ENCODE data around the gene MRPL11. TPM values are rescaled to one million over a fixed set of nuclear protein-coding genes. Genes with fewer than 3 reads are reported as not detected.

The MRPL11 gene
- total RNA-seq, 1 experiment from 2014 or later, result 97.9 TPM

- Histone ChIP-seq H3K4me1 (ENCODE audit: insufficient read depth, low read length, poor library complexity, severe bottlenecking) (peaks cover 4% of the 10 kb centered on the region), H3K27me3 (replicated peaks; ENCODE audit: insufficient read depth, low read depth, low read length, poor library complexity) (peaks cover 25% of the 10 kb centered on the region), H3K9me3 (ENCODE audit: low read depth, low read length, poor library complexity, severe bottlenecking) (no peaks in the 10 kb centered on the region), H3K36me3 (ENCODE audit: insufficient read depth, low read length, poor library complexity, severe bottlenecking) (no peaks in the 10 kb centered on the region), H3K27ac (ENCODE audit: low read depth, low read length, poor library complexity, severe bottlenecking) (peak overlapping the region; percentile 76), H3K4me3 (ENCODE audit: low read depth, low read length, poor library complexity, severe bottlenecking) (peak overlapping the region; percentile 43)
- TF ChIP-seq CTCF (conservative IDR thresholded peaks at IDR 0.05; ENCODE audit: low read depth, low read length) (no peak), EZH2 (IDR thresholded peaks at IDR 0.05; ENCODE audit: borderline replicate concordance, low read depth, low read length, poor library complexity, severe bottlenecking) (no peak)
- intact Hi-C loops (cut with micrococcal nuclease; ENCODE audit: unreplicated experiment), result loop anchor here (2.0 to 5.0 kb wide), 2 partner anchors 30 to 423 kb away; partner anchors contain the start of gene MRPL11
- no peak for DNase-seq (ENCODE audit: low spot score)
- BruUV-seq (replicated peaks), result no TSS peak
- ChIA-PET CTCF (interaction anchor here (0.7 to 2.1 kb wide), 9 partner anchors 9 to 269 kb away, joined by 3 to 10 read pairs (median 3); partner anchors contain the start of gene PELI3), POLR2A (ENCODE audit: low non-redundant PET) (interaction anchor here (1.0 kb wide), 1 partner anchor 269 kb away, joined by 3 read pairs; the partner anchor contains the start of gene RBM4B)
These were observed 29.4 kb downstream of the MRPL11 start for GRCh38 chr11:66409226-66409625.

- CTCF ChIA-PET, result interaction anchor here (0.7 to 2.1 kb wide), 9 partner anchors 8 to 270 kb away, joined by 3 to 10 read pairs (median 3); partner anchors contain the start of gene PELI3
- Histone ChIP-seq H3K27ac (ENCODE audit: low read depth, low read length, poor library complexity, severe bottlenecking) (peak overlapping the region; percentile 76), H3K4me1 (ENCODE audit: insufficient read depth, low read length, poor library complexity, severe bottlenecking) (peaks cover 4% of the 10 kb centered on the region), H3K9me3 (ENCODE audit: low read depth, low read length, poor library complexity, severe bottlenecking) (no peaks in the 10 kb centered on the region), H3K27me3 (replicated peaks; ENCODE audit: insufficient read depth, low read depth, low read length, poor library complexity) (peaks cover 26% of the 10 kb centered on the region), H3K36me3 (ENCODE audit: insufficient read depth, low read length, poor library complexity, severe bottlenecking) (no peaks in the 10 kb centered on the region), H3K4me3 (ENCODE audit: low read depth, low read length, poor library complexity, severe bottlenecking) (peak overlapping the region; percentile 43)
- TF ChIP-seq EZH2 (IDR thresholded peaks at IDR 0.05; ENCODE audit: borderline replicate concordance, low read depth, low read length, poor library complexity, severe bottlenecking) (no peak), CTCF (conservative IDR thresholded peaks at IDR 0.05; ENCODE audit: low read depth, low read length) (peak; percentile 100)
- POLR2A ChIA-PET (ENCODE audit: low non-redundant PET), result interaction anchor here (1.0 kb wide), 1 partner anchor 269 kb away, joined by 3 read pairs; the partner anchor contains the start of gene RBM4B
- DNase-seq (ENCODE audit: low spot score), result peak; percentile 97
- BruUV-seq (replicated peaks), result no TSS peak
- intact Hi-C loops (cut with micrococcal nuclease; ENCODE audit: unreplicated experiment), result loop anchor here (1.0 to 5.0 kb wide), 5 partner anchors 22 to 424 kb away; partner anchors contain the start of gene MRPL11
These were observed 30.0 kb downstream of the MRPL11 start for GRCh38 chr11:66408488-66409214.

DNA sequence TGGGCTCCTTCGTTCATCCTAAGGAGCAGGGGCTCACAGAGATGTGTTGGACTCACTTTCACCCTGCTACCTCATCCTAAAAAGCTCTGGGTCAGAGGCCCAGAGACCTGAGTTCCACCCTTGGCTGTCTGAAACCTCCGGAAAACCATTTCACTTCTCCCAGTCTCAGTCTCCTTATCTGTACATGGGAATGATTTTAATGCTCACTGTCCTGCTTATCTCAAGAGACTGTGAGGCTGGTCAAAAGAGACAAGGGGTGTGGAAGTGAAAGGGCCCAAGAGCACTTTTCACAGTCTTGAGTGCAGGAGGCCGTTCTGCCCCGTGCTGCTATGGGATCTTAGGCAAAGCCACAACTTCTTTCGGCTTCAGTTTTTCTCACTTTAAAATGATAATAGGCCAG, 31.0 kb downstream of the MRPL11 start:
- peaks cover 36% of the 10 kb centered on the region for H3K27me3 ChIP-seq (replicated peaks; ENCODE audit: insufficient read depth, low read depth, low read length, poor library complexity)
- H3K27ac ChIP-seq (ENCODE audit: low read depth, low read length, poor library complexity, severe bottlenecking), result no peak overlapping the region
- peaks cover 4% of the 10 kb centered on the region for H3K4me1 ChIP-seq (ENCODE audit: insufficient read depth, low read length, poor library complexity, severe bottlenecking)
- ChIA-PET CTCF (interaction anchor here (0.6 to 1.6 kb wide), 2 partner anchors 23 to 91 kb away, joined by 4 to 5 read pairs; partner anchors contain the start of gene CD248), POLR2A (ENCODE audit: low non-redundant PET) (interaction anchor here (0.6 kb wide), 1 partner anchor 91 kb away, joined by 5 read pairs; the partner anchor contains the start of gene CD248)
- no peak for TF ChIP-seq EZH2 (IDR thresholded peaks at IDR 0.05; ENCODE audit: borderline replicate concordance, low read depth, low read length, poor library complexity, severe bottlenecking)
- no peak for TF ChIP-seq CTCF (conservative IDR thresholded peaks at IDR 0.05; ENCODE audit: low read depth, low read length)
- no TSS peak for BruUV-seq (replicated peaks)
- H3K9me3 ChIP-seq (ENCODE audit: low read depth, low read length, poor library complexity, severe bottlenecking), result no peaks in the 10 kb centered on the region
- no peak overlapping the region for H3K4me3 ChIP-seq (ENCODE audit: low read depth, low read length, poor library complexity, severe bottlenecking)
- intact Hi-C loops (cut with micrococcal nuclease; ENCODE audit: unreplicated experiment), result loop anchor here (1.0 to 5.0 kb wide), 5 partner anchors 23 to 425 kb away; partner anchors contain the start of gene MRPL11
- no peaks in the 10 kb centered on the region for H3K36me3 ChIP-seq (ENCODE audit: insufficient read depth, low read length, poor library complexity, severe bottlenecking)
- DNase-seq (ENCODE audit: low spot score), result no peak
